NCI-H345 (cell line): ENCODE data around the gene ACIN1.

Source experiments
- DNase-seq: peaks from one replicate; lab custom pipeline; 2025; lab: John Stamatoyannopoulos, UW

Gene ACIN1

DNA sequence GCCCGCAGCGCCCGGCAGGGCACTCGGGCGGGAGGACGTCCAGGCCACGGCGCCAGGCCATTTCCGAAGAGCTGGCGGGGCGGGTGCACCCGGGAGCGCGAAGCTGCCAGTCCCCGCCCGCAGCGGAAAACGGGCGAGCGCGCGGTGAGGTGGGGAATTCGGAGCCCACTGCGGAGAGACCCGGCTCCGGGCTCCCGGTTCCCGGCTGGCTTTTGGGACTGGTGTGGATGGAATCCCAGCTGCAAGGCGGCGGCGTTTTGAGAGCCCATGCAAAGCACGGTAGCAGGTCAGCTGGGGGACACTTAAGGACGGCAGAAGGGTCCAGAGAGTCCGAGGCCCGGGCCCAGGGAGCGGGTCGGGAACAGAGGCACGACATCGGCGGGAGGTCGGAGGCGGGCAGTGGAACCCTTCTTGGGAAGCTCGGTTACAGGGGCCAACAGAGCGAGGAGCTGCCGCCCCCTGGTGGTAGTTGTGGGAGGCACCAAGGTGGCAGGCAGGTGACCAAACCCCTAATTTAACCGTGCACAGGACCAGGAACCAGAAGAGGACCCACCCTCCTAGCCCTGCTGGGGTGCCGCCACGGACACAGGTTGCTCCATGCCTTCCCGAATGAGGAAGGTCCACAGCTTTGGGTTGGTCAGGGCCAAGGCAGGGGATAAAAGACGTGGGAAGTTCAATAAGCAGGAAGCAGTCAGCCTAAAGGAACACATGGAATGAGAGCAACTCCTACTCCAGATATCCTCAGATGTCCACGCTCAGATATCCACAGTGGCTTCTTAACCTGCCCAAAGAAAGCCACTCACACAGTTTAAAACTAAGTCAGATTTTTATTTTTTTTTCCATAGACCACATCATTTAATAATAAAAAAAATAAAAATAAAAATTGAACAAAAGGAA is 36.9 kb downstream of the ACIN1 start:
- no peak for DNase-seq

DNA sequence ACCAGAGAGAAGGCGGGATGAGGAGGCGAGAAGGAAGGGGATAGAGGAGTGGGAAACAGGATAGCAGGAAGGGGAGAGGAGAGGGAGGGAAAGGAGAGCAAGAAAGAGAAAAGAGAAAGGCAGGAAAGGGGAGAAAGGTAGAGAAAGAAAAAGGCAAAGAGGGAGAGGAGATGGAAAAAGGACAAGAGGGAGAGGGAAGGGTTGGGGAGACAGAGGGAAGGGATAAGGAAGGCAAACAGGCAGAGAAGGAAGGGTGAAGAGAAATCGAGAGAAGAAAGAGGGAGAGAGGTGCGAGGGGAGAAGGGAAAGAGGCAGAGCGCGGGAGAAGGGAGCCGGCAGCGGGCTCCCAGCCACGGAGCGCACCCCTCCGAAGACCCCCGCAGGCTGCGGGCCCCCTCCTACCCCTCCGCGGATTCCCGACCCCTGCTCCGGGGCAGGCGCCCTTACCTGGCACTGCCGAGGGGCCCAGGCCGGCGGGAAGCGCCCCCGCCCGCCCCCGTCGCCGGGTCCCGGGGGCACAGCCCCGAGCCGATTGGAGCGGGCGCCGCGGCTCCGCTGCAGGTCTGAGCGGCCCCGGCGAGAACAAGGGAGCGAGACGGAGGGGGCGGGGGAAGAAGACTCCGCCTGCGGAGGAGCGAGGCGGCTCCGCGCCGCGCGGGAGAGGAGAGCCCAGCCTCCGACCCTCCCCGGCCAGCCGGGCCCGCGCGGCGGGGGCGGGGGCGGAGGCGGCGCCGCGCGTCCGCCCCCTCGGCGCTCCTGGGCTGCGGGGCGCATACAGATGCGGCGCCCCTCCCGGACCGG is 37.8 kb downstream of the ACIN1 start, which contains the start of gene CDH24:
Gene CDH24, minus strand, starts transcription at position 565 of the 801 bp plus-strand sequence. CDS start 1,787 bp downstream, outside the sequence.
- DNase-seq, result no peak

GRCh38 chr14:23056145-23056955 is 38.6 kb downstream of the ACIN1 start:
- DNase-seq, result no peak

GRCh38 chr14:23055621-23056144 is 39.3 kb downstream of the ACIN1 start:
- DNase-seq, result no peak

- no peak for DNase-seq
Measured at GRCh38 chr14:23055147-23055550, 39.8 kb downstream of the ACIN1 start.

DNA sequence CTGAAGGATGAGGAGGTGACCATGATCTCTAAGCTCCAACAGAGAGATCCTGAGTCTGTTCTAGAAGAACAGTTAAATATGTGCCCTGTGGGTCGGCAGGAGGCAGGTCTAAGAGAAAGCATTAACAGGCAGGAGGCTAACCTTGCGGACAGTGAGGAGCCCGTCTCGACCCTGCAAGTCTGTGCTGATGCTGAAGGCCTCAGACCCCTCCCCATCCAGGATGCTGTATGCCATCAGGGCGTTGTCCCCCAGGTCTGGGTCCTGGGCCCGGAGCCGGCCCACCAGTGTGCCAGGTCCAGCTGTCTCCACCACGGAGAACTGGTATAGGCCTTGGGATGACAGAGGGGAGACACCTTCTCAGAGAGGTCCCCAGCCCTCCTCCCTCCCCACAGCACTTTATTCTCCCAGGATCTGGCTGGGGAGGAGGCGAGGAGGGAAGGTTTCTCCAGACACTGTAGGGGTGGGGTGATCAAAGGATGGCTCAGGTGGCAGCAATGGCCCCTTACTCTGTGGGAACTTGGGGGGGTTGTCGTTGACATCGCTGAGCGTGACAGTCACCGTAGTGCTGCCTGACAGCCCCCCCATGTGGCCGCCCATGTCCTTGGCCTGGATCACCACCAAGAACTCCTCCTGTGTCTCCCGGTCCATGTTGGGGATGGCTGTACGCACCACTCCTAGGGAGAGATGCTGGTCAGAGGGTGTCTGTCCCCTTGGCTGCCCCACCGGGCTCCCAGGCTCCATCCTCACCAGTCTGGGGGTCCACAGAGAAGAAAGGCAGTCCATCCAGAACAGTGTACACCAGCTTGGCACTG is 40.7 kb downstream of the ACIN1 start:
- DNase-seq, result no peak

DNA sequence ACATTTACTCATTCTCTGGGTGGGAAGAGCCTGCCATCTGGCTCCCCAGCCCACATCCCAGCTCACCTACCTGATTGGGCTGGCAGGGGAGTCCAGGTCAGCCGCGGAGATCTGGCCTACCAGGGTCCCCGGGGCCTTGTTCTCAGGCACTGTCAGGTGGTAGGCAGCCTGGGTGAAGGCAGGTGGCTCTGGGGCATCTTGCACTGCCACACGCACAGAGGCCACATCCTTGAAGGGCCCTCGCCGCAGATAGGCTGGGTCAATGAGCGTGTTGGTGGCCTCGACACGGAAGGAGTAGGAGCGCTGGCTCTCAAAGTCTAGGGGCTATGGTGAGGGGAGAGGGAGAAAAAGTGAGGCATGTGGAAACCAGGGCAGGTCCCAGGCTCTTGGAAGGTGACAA is 41.5 kb downstream of the ACIN1 start:
- no peak for DNase-seq

GRCh38 chr14:23052671-23053070 is 42.3 kb downstream of the ACIN1 start:
- DNase-seq, result no peak

DNA sequence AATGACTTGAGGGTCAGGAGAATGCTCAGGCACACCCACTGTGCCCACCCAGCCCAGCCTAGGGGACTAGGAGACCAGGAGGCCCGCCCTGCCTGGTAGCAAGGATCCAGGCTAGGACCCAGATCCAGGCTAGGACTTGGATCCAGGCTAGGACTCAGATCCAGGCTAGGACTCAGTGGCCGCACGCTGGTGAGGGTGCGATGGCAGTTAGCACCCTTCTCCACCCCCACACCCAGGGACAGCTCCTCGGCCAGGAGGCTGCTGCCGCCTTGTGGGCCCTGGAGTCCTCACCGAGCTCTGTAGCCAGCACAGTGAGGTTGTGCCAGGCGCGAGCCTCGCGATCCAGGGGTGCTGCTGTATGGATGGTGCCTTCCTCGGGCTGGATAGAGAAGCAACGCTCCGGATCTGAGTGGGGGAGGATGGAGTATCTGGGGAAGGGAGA is 42.7 kb downstream of the ACIN1 start:
- no peak for DNase-seq

DNA sequence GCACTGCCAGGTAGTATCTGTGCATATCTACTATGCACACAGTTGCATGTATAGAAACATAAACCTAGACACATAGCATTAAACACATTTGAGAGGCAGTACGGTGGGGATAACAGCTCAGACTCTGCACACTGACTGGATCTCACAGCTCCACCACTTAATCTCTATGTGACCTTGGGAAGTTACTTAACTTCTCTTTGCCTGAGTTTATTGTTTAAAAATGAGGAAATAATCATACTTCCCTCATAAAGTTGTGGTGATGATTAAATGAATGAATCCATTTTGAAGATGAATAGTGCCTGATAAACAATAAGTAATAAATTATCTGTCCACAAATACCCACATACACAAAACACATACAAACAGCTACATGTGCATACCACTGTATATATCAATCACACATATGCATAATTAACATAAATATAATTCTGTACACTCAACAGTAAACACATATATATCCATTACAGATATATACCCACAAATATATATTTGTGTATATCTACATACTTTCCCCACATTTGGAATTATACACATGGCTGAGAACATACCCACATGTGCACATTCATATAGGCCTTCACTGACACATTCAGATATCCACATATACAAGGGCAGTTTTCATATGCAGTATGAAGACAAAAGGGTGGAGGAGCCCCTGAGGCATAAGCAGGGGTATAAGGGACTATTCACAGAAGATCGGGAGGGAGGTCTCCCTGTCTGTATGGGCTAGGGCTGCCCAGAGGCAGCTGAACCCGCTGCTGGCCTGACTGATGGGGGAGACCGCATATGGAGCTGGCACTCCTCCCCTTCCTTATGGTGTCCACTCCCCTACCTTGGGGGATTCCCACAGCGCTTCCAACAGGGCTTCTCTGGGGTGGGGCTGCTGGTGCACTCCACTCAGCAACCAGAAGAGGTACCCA is 43.5 kb downstream of the ACIN1 start:
- DNase-seq, result no peak

GRCh38 chr14:23049011-23049410 is 45.9 kb downstream of the ACIN1 start:
- DNase-seq, result no peak

DNA sequence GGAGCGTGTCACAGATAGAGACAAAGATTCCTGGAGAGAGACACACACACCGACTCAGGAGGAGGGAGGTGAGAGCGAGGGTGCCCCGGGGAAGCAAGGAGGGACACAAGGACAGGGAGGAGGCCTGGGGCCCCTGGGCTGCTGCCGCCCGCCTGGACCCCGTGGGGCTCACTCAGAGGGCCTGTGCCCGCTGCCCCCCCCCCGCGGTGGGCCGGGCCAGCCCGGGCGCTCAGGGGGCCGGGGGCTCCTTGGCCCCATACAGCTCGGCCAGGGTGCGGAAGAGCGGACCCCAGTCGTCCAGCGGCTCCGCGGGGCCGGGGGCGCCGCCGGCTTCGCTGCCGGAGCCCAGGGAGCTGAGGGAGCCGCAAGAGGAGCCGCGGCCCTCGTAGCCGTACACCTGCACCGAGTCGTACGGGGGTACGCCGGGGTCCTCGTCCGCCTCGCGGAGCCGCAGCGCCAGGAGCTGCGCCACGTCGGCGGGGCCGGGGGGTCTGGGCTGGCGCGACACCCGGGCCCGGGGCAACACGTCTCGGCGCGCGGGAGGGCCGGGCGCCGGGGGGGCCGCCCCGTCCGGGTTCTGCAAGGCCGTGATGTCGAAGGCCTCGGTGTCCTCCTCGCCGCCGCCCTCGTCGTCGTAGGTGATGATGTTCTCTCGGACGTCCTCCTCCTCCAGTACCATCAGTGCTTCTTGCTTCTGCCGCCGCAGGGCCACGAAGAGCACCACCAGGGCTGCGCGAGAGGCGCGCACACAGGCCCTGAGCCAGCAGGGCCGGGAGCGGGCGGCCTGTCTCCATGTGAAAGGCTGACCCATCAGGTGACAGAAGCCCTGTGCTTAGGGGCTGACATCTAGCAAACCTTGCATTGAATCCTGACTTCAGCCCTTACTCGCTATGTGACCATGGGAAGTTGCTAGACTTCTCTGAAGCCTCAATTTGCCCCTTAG is 46.9 kb downstream of the ACIN1 start:
- DNase-seq, result no peak

DNA sequence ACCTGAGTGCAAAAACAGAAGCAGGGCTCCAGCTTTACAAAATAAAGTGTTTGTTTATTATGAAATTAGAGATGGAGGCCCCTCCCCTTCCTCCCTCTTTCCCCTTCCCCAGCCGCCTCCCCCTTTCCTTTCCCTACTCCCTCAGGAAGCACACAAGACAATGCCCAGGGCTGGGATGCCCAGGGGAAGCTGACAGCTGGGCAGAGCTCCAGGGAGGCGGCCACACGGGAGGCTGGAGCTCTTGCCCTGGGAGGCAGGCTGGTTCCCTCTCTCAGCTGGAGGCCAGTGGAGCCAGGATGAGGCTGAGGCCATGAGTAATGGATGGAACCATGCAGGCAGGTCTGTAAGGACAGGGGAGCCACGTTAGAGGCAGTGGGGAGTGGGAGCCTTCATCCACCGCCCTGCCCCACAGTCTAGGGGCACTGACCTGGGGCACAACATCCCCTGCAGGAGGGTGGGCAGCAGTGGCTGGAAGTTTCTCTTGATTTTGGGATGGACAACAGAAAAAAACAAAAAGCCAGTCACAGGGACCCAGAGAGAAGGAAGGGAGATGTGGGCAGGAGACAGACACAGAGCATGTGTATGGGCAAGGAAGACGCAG is 47.8 kb downstream of the ACIN1 start:
- no peak for DNase-seq

DNA sequence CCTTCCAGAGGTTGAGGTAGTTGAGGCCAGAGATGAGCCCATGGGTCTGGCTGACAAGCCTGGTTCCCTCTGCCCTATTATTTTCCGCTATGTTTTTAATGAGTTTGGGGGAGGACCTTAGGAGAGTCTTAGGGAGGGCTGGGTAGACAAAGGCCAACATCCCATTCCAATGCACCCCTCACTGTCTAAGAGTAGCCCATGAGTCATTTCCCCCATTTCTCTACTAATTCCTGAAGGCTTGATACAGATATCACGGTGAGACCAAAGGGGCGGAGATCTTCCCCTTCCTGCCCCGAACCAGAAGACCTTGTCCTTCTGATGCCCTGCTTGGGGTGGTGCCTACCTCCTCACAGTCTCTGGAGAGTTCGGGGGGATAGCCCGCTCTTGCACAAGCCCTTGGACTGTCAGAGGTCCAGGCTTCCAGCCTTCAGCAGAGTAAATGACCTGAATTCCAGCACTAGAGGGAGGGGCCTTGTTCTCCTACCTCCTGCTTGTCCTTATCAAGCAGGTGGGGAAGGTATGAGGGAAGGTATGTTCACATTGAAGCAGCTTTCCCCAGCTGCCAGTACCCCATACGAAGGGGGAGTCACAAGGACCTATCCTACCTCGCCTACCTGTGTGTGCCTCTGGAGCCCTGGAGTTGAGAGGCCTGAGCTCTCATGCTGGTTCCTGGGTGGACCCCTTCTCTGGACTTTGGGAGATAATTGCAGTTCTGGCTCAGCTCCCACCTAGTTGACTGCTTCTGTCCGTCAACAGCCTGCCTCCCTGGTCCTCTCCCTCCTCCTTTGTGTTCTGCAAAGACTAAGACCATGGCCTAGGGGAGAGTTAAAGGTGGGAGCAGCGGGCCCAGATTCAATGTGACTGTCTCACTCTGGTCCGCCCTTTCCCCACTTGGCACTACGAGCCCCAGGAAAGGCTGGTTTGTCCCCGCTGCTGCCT is 49.2 kb downstream of the ACIN1 start:
- DNase-seq, result no peak

- no peak for DNase-seq
Measured at GRCh38 chr14:23044840-23045239, 50.1 kb downstream of the ACIN1 start.

DNA sequence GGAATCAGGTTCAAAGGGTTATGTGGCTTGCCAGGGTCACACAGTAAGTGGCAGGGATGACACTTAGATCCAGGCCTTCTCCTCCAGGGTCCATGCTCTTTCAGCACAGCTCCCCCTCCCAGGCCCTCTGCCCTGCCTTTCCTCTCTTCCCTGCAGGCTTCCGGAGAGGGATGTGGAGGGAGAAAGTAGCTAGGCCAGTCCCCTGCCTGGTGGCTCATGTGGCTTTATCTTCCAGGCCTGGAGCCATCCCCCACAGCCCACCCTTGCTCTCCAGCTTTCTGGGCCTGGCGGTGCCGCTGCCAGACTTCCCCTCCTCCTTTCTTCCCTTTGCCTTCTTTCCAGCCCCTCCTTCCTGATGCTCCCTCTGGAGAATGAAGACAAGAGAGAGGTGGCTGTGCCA is 51.2 kb downstream of the ACIN1 start:
- DNase-seq, result no peak

DNA sequence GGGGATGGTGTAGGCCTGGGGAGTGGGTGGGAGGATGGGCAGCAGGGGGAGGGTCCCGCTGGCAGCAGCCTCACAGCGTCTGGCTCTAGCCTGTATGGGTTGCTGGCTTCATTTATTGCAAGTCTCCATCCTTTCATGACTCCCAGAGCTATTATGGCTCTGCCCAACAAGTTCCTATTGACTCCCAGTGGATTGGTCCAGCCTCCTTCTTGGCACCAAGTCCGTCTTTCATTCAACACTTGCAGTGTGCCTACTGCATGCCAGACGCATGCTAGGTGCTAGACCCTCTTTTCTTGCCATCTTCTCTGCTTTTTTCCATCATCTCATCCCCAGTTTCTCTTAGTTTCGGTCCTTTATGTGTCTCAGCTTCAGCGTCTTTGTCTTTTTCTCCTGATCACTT is 51.8 kb downstream of the ACIN1 start:
- no peak for DNase-seq
